ENCODE results near the gene DNAL1.
"Not testable (repeated sequence)": the region's sequence is repeated elsewhere in the genome, so short reads cannot be mapped to it uniquely, and the experiment has no call there.

The DNAL1 gene

GRCh38 chr14:73694083-73694482 is 49.3 kb downstream of the DNAL1 start:
- Histone ChIP-seq H3K4me1 (ENCODE audit: control insufficient read depth in 5 of 5, insufficient read depth in 5 of 5, low read length in 5 of 5) (peaks cover 0 to 8% (median 3%) of the 10 kb centered on the region in 5 donors), H3K9ac (ENCODE audit: low read length in 5 of 5) (no peak overlapping the region), H3K36me3 (ENCODE audit: control insufficient read depth in 5 of 5, insufficient read depth in 5 of 5, low read length in 5 of 5) (peaks cover 0 to 12% (median 4%) of the 10 kb centered on the region in 5 donors), H3K9me3 (ENCODE audit: control insufficient read depth in 5 of 5, low read length in 5 of 5) (no peaks in the 10 kb centered on the region), H3K27me3 (ENCODE audit: control insufficient read depth in 5 of 5, insufficient read depth in 4 of 5, low read length in 5 of 5) (no peaks in the 10 kb centered on the region), H3K4me3 (ENCODE audit: low read depth in 1 of 5, low read length in 5 of 5) (no peak overlapping the region), H3K27ac (ENCODE audit: low read depth, low read length) (no peak overlapping the region)

GRCh38 chr14:73695082-73695481 is 50.3 kb downstream of the DNAL1 start:
- Histone ChIP-seq H3K9ac (ENCODE audit: low read length in 5 of 5) (no peak overlapping the region), H3K9me3 (ENCODE audit: control insufficient read depth in 5 of 5, low read length in 5 of 5) (no peaks in the 10 kb centered on the region), H3K4me1 (ENCODE audit: control insufficient read depth in 5 of 5, insufficient read depth in 5 of 5, low read length in 5 of 5) (peaks cover 0 to 8% (median 3%) of the 10 kb centered on the region in 5 donors), H3K4me3 (ENCODE audit: low read depth in 1 of 5, low read length in 5 of 5) (no peak overlapping the region), H3K27ac (ENCODE audit: low read depth, low read length) (no peak overlapping the region), H3K27me3 (ENCODE audit: control insufficient read depth in 5 of 5, insufficient read depth in 4 of 5, low read length in 5 of 5) (no peaks in the 10 kb centered on the region), H3K36me3 (ENCODE audit: control insufficient read depth in 5 of 5, insufficient read depth in 5 of 5, low read length in 5 of 5) (peaks cover 0 to 5% (median 4%) of the 10 kb centered on the region in 5 donors)

- H3K27me3 ChIP-seq (ENCODE audit: control insufficient read depth in 5 of 5, insufficient read depth in 4 of 5, low read length in 5 of 5): no peaks in the 10 kb centered on the region
- peaks cover 0 to 5% (median 4%) of the 10 kb centered on the region in 5 donors for H3K36me3 ChIP-seq (ENCODE audit: control insufficient read depth in 5 of 5, insufficient read depth in 5 of 5, low read length in 5 of 5)
- peak overlapping the region; percentile 79 for H3K27ac ChIP-seq (ENCODE audit: low read depth, low read length)
- peaks cover 0 to 8% (median 7%) of the 10 kb centered on the region in 5 donors for H3K4me1 ChIP-seq (ENCODE audit: control insufficient read depth in 5 of 5, insufficient read depth in 5 of 5, low read length in 5 of 5)
- H3K9ac ChIP-seq (ENCODE audit: low read length in 5 of 5): no peak overlapping the region
- H3K4me3 ChIP-seq (ENCODE audit: low read depth in 1 of 5, low read length in 5 of 5): no peak overlapping the region
- no peaks in the 10 kb centered on the region for H3K9me3 ChIP-seq (ENCODE audit: control insufficient read depth in 5 of 5, low read length in 5 of 5)
These were observed 51.2 kb downstream of the DNAL1 start for GRCh38 chr14:73695997-73696396.

- Histone ChIP-seq H3K4me3 (ENCODE audit: low read depth in 1 of 5, low read length in 5 of 5) (no peak overlapping the region), H3K27ac (ENCODE audit: low read depth, low read length) (peak overlapping the region; percentile 79)
These were observed 51.9 kb downstream of the DNAL1 start for GRCh38 chr14:73696466-73697400.

GRCh38 chr14:73700325-73700724 is 55.5 kb downstream of the DNAL1 start:
- no peak overlapping the region for H3K9ac ChIP-seq (ENCODE audit: low read length in 5 of 5)
- H3K9me3 ChIP-seq (ENCODE audit: control insufficient read depth in 5 of 5, low read length in 5 of 5): no peaks in the 10 kb centered on the region
- H3K4me1 ChIP-seq (ENCODE audit: control insufficient read depth in 5 of 5, insufficient read depth in 5 of 5, low read length in 5 of 5): peaks cover 0 to 20% (median 14%) of the 10 kb centered on the region in 5 donors
- H3K4me3 ChIP-seq (ENCODE audit: low read depth in 1 of 5, low read length in 5 of 5): no peak overlapping the region
- H3K27me3 ChIP-seq (ENCODE audit: control insufficient read depth in 5 of 5, insufficient read depth in 4 of 5, low read length in 5 of 5): no peaks in the 10 kb centered on the region
- peak overlapping the region; percentile 71 for H3K27ac ChIP-seq (ENCODE audit: low read depth, low read length)
- no peaks in the 10 kb centered on the region for H3K36me3 ChIP-seq (ENCODE audit: control insufficient read depth in 5 of 5, insufficient read depth in 5 of 5, low read length in 5 of 5)

More at GRCh38 chr14:73696466-73697400, 51.9 kb downstream of the DNAL1 start:
- Histone ChIP-seq H3K36me3 (ENCODE audit: control insufficient read depth in 5 of 5, insufficient read depth in 5 of 5, low read length in 5 of 5) (peaks cover 0 to 5% (median 4%) of the 10 kb centered on the region in 5 donors), H3K4me1 (ENCODE audit: control insufficient read depth in 5 of 5, insufficient read depth in 5 of 5, low read length in 5 of 5) (peaks cover 0 to 14% (median 13%) of the 10 kb centered on the region in 5 donors), H3K9ac (ENCODE audit: low read length in 5 of 5) (peak overlapping the region in 1 of 5 donors; percentile 32), H3K9me3 (ENCODE audit: control insufficient read depth in 5 of 5, low read length in 5 of 5) (no peaks in the 10 kb centered on the region), H3K27me3 (ENCODE audit: control insufficient read depth in 5 of 5, insufficient read depth in 4 of 5, low read length in 5 of 5) (no peaks in the 10 kb centered on the region)

- H3K36me3 ChIP-seq (ENCODE audit: control insufficient read depth in 5 of 5, insufficient read depth in 5 of 5, low read length in 5 of 5); H3K9me3 ChIP-seq (ENCODE audit: control insufficient read depth in 5 of 5, low read length in 5 of 5); H3K9ac ChIP-seq (ENCODE audit: low read length in 5 of 5); H3K27me3 ChIP-seq (ENCODE audit: control insufficient read depth in 5 of 5, insufficient read depth in 4 of 5, low read length in 5 of 5); H3K27ac ChIP-seq (ENCODE audit: low read depth, low read length); H3K4me3 ChIP-seq (ENCODE audit: low read depth in 1 of 5, low read length in 5 of 5): not testable (repeated sequence)
- H3K4me1 ChIP-seq (ENCODE audit: control insufficient read depth in 5 of 5, insufficient read depth in 5 of 5, low read length in 5 of 5): peaks cover 6 to 17% (median 16%) of the 10 kb centered on the region in 5 donors
These were observed 63.3 kb downstream of the DNAL1 start for GRCh38 chr14:73708076-73708475.

- peaks cover 8 to 30% (median 25%) of the 10 kb centered on the region in 5 donors for H3K4me1 ChIP-seq (ENCODE audit: control insufficient read depth in 5 of 5, insufficient read depth in 5 of 5, low read length in 5 of 5)
- no peak overlapping the region for H3K9ac ChIP-seq (ENCODE audit: low read length in 5 of 5)
- H3K4me3 ChIP-seq (ENCODE audit: low read depth in 1 of 5, low read length in 5 of 5): no peak overlapping the region
- H3K9me3 ChIP-seq (ENCODE audit: control insufficient read depth in 5 of 5, low read length in 5 of 5): no peaks in the 10 kb centered on the region
- H3K27me3 ChIP-seq (ENCODE audit: control insufficient read depth in 5 of 5, insufficient read depth in 4 of 5, low read length in 5 of 5): no peaks in the 10 kb centered on the region
- no peaks in the 10 kb centered on the region for H3K36me3 ChIP-seq (ENCODE audit: control insufficient read depth in 5 of 5, insufficient read depth in 5 of 5, low read length in 5 of 5)
- H3K27ac ChIP-seq (ENCODE audit: low read depth, low read length): no peak overlapping the region
These were observed 65.2 kb downstream of the DNAL1 start for GRCh38 chr14:73709904-73710469.

GRCh38 chr14:73710737-73711136 is 66.0 kb downstream of the DNAL1 start:
- H3K27ac ChIP-seq (ENCODE audit: low read depth, low read length): no peak overlapping the region
- peaks cover 8 to 30% (median 25%) of the 10 kb centered on the region in 5 donors for H3K4me1 ChIP-seq (ENCODE audit: control insufficient read depth in 5 of 5, insufficient read depth in 5 of 5, low read length in 5 of 5)
- H3K9me3 ChIP-seq (ENCODE audit: control insufficient read depth in 5 of 5, low read length in 5 of 5): no peaks in the 10 kb centered on the region
- H3K27me3 ChIP-seq (ENCODE audit: control insufficient read depth in 5 of 5, insufficient read depth in 4 of 5, low read length in 5 of 5): no peaks in the 10 kb centered on the region
- H3K4me3 ChIP-seq (ENCODE audit: low read depth in 1 of 5, low read length in 5 of 5): no peak overlapping the region
- no peak overlapping the region for H3K9ac ChIP-seq (ENCODE audit: low read length in 5 of 5)
- H3K36me3 ChIP-seq (ENCODE audit: control insufficient read depth in 5 of 5, insufficient read depth in 5 of 5, low read length in 5 of 5): peaks cover 0 to 5% (median 3%) of the 10 kb centered on the region in 5 donors

GRCh38 chr14:73712071-73712506 is 67.3 kb downstream of the DNAL1 start:
- Histone ChIP-seq H3K4me1 (ENCODE audit: control insufficient read depth in 5 of 5, insufficient read depth in 5 of 5, low read length in 5 of 5) (peaks cover 8 to 30% (median 25%) of the 10 kb centered on the region in 5 donors), H3K4me3 (ENCODE audit: low read depth in 1 of 5, low read length in 5 of 5) (peak overlapping the region; percentile 78 to 95 (median 87)), H3K9me3 (ENCODE audit: control insufficient read depth in 5 of 5, low read length in 5 of 5) (no peaks in the 10 kb centered on the region)

More at GRCh38 chr14:73712071-73712506, 67.3 kb downstream of the DNAL1 start:
- Histone ChIP-seq H3K27me3 (ENCODE audit: control insufficient read depth in 5 of 5, insufficient read depth in 4 of 5, low read length in 5 of 5) (no peaks in the 10 kb centered on the region), H3K9ac (ENCODE audit: low read length in 5 of 5) (peak overlapping the region; percentile 48 to 82 (median 57)), H3K36me3 (ENCODE audit: control insufficient read depth in 5 of 5, insufficient read depth in 5 of 5, low read length in 5 of 5) (peaks cover 0 to 15% (median 12%) of the 10 kb centered on the region in 5 donors), H3K27ac (ENCODE audit: low read depth, low read length) (peak overlapping the region; percentile 87)
